Activated T-helper 9 cell treated with anti-CD3 and anti-CD28 coated beads, Interleukin-2, amount 50 U/mL, for 16 hours (primary cell): ENCODE results near the gene SLC47A2.

Experiments used
- DNase-seq: peaks from one replicate; pipeline ENCODE4 v3.0.0-alpha.2; 2020; ENCODE audit warnings: low read depth

Gene SLC47A2

GRCh38 chr17:19727501-19728078 lies 11.2 kb upstream of the SLC47A2 start:
- DNase-seq, result no peak

DNA sequence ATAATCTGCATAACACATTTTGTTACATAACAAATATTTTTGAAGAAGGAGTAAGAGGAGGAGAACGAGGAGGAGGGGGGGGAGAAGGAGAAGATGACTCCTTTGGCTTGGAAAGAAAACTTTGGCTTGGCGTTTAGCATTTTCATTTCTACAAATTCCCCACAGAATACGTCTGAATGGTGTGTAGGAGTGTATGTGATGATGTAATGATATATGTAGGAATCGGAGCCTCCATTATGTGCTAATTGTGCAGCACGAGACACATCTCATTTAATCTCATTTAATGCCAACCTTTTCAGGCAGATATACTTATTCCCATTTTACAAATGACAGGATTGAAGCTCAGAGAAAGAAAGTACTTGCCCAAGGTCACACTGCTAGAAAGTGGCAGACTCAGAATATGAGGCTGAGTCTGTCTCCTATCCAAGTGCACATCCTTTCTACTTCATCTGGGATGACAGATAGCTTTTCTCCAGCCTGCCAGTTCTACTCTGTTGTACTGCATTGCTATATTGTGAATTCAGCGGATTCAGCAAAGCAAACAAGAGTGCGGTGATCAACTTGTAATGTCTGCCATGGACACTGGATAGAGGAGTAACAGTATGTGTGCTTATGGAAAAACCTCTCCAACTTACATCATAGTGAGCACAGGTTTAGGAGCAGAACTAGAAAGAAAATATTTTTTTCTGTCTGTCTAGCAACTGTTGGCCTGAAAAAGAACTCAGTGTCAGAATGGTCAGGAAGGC lies 10.4 kb upstream of the SLC47A2 start:
- DNase-seq, result no peak

DNA sequence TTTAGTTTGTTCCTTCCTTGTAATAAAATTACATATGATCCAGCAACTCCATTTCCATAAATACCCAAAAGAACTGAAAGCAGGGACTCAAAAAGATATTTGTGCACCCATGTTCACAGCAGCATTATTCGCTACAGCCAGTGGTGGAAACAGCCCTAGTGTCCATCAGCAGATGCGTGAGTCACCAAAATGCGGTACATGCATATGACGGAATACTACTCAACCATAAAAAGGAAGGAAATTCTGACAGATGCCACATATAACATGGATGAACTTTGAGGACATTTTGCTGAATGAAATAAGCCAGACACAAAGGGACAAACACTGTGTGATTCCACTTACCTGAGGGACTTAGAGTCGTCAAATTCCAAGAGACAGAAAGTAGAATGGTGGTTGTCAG lies 9.1 kb upstream of the SLC47A2 start:
- DNase-seq, result no peak

GRCh38 chr17:19724501-19725420 lies 8.4 kb upstream of the SLC47A2 start:
- peak; percentile 30 for DNase-seq

- DNase-seq, result no peak
These were observed 7.6 kb upstream of the SLC47A2 start for GRCh38 chr17:19723964-19724363.

GRCh38 chr17:19720631-19721426 lies 4.4 kb upstream of the SLC47A2 start:
- DNase-seq, result no peak

DNA sequence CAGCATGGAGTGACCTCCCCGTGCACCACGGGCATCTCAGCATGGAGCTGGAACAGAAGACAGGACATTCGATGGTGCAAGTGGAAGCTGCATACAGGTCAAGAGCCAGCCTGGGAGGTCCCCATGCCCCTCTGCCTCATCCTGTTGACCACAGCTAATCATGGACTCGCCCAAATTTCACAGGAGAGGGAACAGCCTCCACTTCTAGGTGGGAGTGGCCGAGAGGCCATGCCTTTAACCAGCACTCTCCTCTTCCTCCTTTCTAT lies 3.8 kb upstream of the SLC47A2 start:
- no peak for DNase-seq

DNA sequence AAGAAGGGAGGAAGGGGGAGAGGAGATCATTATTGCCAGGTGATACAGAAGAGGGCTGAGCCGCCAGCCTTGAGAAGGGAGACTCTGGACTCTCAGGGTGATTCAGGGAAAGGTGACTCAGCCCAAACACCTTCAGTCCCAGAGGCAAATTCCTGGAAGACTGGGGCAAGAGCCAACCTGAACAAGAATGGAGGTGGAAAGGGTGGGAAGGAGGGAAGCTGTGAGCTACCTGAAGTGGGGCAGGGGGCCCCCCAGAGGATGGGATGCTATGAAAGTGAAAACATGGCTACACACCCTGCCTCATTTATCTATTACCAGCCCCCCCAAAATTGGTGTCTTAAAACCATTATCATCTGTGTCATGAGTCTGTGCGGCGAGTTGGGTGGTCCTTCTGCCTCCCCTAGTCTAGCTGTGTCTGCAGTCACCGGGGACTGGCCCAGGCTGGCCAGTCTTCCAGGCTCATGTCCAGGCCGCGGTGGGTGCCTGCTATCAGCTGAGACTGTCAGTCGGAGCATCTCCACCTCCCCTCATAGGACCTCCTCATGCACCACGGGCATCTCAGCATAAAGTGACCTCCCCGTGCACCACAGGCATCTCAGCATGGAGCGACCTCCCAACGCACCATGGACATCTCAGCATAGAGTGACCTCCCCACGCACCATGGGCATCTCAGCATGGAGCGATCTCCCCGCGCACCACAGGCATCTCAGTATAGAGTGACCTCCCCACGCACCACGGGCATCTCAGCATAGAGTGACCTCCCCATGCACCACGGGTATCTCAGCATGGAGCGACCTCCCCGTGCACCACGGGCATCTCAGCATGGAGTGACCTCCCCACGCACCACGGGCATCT lies 3.2 kb upstream of the SLC47A2 start:
- DNase-seq, result no peak

- DNase-seq, result no peak
These were observed 2.4 kb upstream of the SLC47A2 start for GRCh38 chr17:19718613-19719354.

- no peak for DNase-seq
These were observed 1.7 kb upstream of the SLC47A2 start for GRCh38 chr17:19718041-19718612.

DNA sequence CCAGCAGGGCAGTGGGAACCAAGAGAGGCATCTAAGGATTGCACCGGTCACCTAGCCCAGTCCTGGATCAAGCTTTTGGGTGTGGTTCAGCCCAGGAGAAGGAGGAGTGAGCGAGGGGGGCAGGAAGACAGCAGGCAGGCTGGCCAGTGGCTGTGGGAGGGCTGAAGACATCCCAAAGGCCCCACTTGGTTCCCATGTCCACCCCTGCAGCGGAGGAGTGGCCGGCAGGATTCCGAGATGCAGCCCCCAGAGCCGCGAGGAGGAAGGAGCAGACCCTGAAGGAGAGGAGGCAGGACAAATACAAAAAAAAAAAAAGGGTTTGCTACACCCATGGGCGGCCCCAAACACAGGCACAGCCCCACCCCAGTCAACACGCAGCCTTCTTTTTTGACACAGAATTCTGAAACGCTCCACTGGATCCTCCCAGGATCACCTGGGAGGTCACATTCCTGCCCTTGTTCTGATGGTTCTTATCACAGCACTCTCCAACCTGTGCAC lies 1.1 kb upstream of the SLC47A2 start:
- no peak for DNase-seq

GRCh38 chr17:19717031-19717360 lies 612 bp upstream of the SLC47A2 start:
- no peak for DNase-seq

DNA sequence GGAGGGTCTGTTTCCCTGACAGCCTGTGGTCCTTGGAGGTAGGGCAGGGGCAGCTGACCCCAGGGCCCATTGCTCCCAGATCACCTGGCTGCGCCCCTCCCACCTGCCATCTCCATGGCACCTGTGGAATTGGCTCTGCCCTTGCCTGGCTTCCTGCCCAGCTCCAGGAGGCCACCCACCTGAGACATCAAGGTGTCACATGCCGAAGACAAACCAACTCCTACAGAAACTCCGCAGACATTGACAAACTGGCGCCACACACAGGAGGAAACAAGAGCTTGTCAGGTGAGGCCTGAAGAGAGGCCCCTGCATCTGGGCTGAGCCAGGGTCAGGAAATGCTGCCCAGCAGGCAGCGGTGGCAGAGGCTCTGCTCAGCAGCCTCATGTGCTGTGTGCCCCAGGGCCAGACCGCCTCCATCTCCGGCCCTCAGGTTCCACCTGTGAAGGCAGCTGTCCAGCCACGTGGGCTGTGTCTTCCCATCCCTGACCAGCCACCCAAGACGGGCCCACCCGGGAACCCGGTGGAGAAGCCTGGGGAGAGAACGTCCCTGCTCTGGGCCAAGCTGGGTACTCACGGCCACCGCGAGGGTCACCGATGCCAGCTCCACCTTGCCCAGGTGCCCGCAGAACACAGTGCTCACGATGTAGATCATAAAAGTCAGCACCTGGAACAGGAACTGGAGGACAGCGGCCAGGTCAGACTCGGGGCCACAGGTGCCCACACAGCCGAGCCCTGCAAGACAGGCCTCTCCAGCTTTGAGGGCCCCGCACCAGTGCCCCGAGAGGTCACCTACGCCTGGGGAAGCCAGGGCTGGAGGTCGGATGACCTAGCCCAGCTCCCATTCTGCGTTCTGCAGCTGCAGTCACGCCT lies 1.6 kb downstream of the SLC47A2 start:
- no peak for DNase-seq

- no peak for DNase-seq
These were observed 2.5 kb downstream of the SLC47A2 start for GRCh38 chr17:19713901-19714361.

DNA sequence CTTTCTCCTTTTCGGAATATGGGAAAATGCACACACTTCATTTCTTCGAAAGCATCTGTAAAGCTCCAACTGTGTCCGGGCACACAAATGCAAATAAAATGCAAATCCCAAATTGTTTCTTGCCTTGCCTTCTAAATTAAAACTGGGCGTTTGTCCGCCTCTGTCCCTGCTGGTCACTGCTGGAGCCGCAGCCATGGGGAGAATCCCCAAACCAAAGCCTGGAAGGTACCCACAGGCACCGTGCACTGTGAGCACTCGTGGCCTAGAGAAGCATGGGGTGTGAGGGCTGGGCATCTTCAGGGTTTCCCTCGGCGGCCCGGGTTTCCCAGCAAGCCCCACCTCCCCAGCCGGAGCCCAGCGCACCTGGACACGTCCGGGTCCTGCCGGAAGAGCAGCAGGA lies 2.9 kb downstream of the SLC47A2 start:
- no peak for DNase-seq

- DNase-seq, result no peak
These were observed 3.9 kb downstream of the SLC47A2 start for GRCh38 chr17:19712436-19713004.

DNA sequence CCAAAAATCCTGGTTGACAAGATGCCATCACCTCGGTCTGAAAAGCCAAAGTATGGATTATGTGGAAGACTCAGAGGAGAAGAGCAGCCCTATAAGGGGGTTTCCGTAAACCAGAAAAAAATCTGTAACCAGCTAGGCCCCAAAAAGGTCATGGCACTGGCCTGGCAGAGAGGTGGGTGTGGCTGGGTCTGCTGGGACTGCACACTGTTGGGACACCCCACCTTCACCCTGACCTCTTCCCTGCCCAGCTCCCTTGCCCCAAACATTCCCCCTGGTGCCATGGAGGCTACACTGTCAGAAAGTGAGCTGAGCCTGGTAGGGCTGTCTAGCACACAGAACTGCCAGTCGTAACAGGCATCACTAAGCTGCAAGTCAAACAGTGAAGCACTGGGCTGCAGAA lies 6.5 kb downstream of the SLC47A2 start:
- DNase-seq, result no peak

GRCh38 chr17:19708431-19709175 lies 7.8 kb downstream of the SLC47A2 start:
- no peak for DNase-seq
